ENCODE data around the gene CCDC85C. TPM values are rescaled to one million over a fixed set of nuclear protein-coding genes. Genes with fewer than 3 reads are reported as not detected.
A peak's percentile ranks its signal among the peaks of the same experiment; 100 is the strongest.

CCDC85C gene
- total RNA-seq, 1 donor from 2014 or later = 7.0 TPM

DNA sequence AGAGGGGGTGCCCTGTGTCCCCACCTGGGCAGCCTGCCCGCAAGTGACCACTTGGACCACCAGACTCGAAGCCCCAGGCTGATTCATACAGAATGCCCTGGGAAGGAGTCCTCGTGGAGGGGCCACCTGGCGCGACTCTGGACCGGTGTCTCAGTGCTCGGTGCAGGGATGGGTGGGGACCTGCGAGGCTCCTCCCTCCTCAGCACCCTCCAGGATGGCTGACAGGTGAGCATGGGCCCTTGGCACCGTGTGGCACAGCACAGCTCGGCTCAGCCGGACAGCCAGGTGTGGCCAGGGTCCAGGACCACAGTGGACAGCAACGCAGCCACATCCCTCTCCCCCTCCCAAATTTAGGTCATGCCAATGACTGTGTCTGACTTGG lies 78.3 kb downstream of the CCDC85C start:
- no peaks in the 10 kb centered on the region for H3K9me3 Mint-ChIP-seq (ENCODE audit: low read depth)

DNA sequence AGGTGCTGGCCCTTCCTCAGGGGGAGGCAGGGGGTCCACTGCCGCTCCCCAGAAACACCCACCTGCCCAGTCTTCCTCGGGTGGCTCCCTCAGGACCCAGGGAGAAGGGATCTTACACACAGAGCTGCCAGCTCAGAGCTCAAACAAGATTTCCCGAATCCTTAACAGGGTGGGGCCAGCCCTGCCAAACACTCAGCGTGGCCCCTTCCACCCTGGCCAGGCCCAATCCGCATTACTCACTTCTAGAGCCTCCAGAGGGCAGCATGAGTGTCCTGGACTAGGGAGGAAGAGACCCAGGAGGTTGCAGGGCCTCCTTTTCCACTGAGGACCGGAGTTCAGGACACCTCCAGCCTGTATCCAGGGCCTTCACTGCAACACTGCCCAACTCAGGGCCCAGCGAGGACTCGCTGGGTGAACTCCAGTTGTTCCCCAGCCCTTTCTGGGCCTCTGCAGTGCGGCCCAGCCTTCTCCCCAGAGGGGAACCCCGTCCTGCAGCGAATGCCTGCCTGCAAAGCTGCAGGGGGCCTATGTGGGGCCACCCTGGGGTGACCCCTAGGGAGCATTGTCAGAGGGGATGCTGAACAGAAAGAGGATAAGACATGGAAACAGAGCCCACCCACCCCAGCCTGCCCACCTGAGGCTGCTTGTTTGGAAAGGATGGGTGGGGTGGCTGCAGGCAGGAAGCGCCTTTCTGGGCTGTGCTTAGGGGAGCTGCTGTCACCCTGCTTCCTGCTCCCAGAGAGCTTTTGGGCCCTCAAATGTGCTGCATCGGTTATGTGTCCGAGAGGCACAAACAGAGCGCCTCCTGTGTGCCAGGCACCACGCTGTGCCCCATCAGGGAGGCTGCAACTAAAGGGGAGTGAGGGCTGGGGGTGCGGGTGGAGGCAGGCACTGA lies 79.0 kb downstream of the CCDC85C start:
- no peaks in the 10 kb centered on the region for H3K36me3 Mint-ChIP-seq (ENCODE audit: low read depth)
- DNase-seq (ENCODE audit: low spot score) = peak; percentile 57
- H3K4me1 Mint-ChIP-seq (ENCODE audit: low read depth) = peaks cover 26% of the 10 kb centered on the region
- H3K27me3 Mint-ChIP-seq (ENCODE audit: low read depth) = no peaks in the 10 kb centered on the region
- no peaks in the 10 kb centered on the region for H3K9me3 Mint-ChIP-seq (ENCODE audit: low read depth)
- H3K4me3 Mint-ChIP-seq (ENCODE audit: unreplicated experiment) = no peak overlapping the region
- TF ChIP-seq, protein P1, sequence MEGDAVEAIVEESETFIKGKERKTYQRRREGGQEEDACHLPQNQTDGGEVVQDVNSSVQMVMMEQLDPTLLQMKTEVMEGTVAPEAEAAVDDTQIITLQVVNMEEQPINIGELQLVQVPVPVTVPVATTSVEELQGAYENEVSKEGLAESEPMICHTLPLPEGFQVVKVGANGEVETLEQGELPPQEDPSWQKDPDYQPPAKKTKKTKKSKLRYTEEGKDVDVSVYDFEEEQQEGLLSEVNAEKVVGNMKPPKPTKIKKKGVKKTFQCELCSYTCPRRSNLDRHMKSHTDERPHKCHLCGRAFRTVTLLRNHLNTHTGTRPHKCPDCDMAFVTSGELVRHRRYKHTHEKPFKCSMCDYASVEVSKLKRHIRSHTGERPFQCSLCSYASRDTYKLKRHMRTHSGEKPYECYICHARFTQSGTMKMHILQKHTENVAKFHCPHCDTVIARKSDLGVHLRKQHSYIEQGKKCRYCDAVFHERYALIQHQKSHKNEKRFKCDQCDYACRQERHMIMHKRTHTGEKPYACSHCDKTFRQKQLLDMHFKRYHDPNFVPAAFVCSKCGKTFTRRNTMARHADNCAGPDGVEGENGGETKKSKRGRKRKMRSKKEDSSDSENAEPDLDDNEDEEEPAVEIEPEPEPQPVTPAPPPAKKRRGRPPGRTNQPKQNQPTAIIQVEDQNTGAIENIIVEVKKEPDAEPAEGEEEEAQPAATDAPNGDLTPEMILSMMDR (IDR thresholded peaks at IDR 0.05) = peak; percentile 71
- no peak overlapping the region for H3K27ac Mint-ChIP-seq (ENCODE audit: unreplicated experiment)

More for the DNA sequence above, 78.3 kb downstream of the CCDC85C start:
- H3K36me3 Mint-ChIP-seq (ENCODE audit: low read depth) = no peaks in the 10 kb centered on the region
- peaks cover 32% of the 10 kb centered on the region for H3K4me1 Mint-ChIP-seq (ENCODE audit: low read depth)
- DNase-seq (ENCODE audit: low spot score) = no peak
- no peak overlapping the region for H3K27ac Mint-ChIP-seq (ENCODE audit: unreplicated experiment)
- TF ChIP-seq, protein P1 (IDR thresholded peaks at IDR 0.05) = no peak
- no peaks in the 10 kb centered on the region for H3K27me3 Mint-ChIP-seq (ENCODE audit: low read depth)
- H3K4me3 Mint-ChIP-seq (ENCODE audit: unreplicated experiment) = no peak overlapping the region

DNA sequence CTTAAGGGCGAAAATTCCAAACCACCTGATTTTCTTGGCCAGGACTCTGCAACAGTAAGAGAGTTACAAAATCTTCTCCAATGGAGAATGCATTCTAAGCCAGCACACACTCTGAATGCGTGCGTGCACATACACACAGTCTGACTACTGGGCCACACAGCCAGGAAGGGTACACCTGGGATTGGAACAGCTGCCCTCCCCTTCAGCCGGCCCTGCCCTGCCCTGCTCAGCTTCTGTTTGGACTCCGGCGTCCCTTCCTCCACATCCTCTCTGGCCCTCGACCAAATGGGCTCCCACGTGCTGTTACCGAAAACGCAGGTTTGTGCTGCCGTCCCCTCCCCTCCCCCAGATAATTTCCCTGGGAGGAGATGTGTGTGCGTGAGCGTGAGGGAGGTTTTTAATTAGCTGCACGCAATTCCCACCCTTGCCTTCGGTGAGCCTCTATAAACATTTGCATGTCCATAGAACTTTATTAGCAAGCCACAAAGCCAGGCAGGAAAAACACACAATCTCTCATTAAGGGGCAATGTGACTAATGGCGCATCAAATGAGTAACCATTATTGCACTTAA lies 79.8 kb downstream of the CCDC85C start:
- TF ChIP-seq, protein P1 (IDR thresholded peaks at IDR 0.05) = no peak
- Mint-ChIP-seq H3K4me1 (ENCODE audit: low read depth) (peaks cover 24% of the 10 kb centered on the region), H3K27me3 (ENCODE audit: low read depth) (no peaks in the 10 kb centered on the region), H3K9me3 (ENCODE audit: low read depth) (no peaks in the 10 kb centered on the region), H3K4me3 (ENCODE audit: unreplicated experiment) (no peak overlapping the region), H3K36me3 (ENCODE audit: low read depth) (no peaks in the 10 kb centered on the region), H3K27ac (ENCODE audit: unreplicated experiment) (no peak overlapping the region)
- peak; percentile 60 for DNase-seq (ENCODE audit: low spot score)

DNA sequence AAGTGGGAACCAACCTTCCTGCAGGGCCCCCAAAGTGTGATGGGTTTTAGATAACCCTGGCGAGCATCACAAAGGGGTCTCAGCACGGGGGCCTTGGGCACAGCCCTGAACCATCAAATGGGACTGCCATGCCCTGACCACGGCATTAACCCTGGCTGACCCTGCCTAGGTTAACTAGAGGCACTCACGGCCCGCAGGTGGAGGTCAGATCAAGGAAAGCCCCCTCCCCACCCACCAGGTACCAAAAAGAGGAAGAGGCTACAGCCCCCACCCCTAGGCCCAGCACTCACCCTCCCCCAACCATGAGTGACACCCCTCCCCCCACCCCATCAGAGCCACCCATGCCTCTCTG lies 80.3 kb downstream of the CCDC85C start:
- TF ChIP-seq, protein P1 (IDR thresholded peaks at IDR 0.05) = no peak
- Mint-ChIP-seq H3K9me3 (ENCODE audit: low read depth) (no peaks in the 10 kb centered on the region), H3K27me3 (ENCODE audit: low read depth) (no peaks in the 10 kb centered on the region), H3K4me1 (ENCODE audit: low read depth) (peaks cover 24% of the 10 kb centered on the region), H3K36me3 (ENCODE audit: low read depth) (no peaks in the 10 kb centered on the region), H3K27ac (ENCODE audit: unreplicated experiment) (no peak overlapping the region), H3K4me3 (ENCODE audit: unreplicated experiment) (no peak overlapping the region)
- DNase-seq (ENCODE audit: low spot score) = peak; percentile 59

DNA sequence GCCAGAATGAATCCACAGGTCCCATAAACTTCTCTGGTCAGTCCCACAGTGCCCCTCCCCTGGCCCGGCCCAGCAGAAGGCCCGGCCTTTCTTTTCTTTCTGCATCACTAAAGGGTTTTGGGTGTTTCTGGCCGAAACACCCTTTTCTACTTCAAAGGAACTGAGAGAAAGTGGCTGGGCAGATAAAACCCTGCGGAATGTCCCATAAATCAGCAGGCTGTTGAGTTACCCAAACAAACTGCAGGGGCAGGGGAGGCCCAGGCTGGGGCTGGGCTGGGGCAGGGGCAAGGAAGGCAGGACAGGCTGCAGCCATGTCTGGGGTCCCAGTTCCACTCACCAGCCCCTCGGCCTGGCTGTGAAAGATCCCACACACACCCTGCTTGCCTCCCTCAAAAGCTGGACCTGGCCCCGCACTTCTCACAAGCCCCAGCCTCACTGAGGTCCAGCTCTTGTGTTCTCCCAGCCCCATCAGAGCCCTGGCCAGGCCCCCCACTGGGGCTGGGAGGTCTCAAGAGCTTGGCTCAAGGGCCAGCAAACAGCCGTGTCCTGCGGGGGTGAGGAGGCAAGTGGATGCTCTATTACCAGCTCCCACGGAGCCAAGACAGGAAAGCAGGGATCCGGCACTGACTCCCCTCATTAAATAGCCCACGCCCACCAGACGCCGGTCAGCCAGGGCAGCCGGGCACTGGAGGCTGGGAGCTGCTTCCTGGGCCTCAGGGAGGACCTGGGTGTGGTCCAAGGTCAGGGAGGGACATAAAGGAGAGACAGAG lies 80.9 kb downstream of the CCDC85C start:
- H3K36me3 Mint-ChIP-seq (ENCODE audit: low read depth) = no peaks in the 10 kb centered on the region
- H3K4me3 Mint-ChIP-seq (ENCODE audit: unreplicated experiment) = no peak overlapping the region
- peaks cover 24% of the 10 kb centered on the region for H3K4me1 Mint-ChIP-seq (ENCODE audit: low read depth)
- H3K9me3 Mint-ChIP-seq (ENCODE audit: low read depth) = no peaks in the 10 kb centered on the region
- H3K27me3 Mint-ChIP-seq (ENCODE audit: low read depth) = no peaks in the 10 kb centered on the region
- peak; percentile 77 for DNase-seq (ENCODE audit: low spot score)
- peak overlapping the region; percentile 57 for H3K27ac Mint-ChIP-seq (ENCODE audit: unreplicated experiment)
- TF ChIP-seq, protein P1 (IDR thresholded peaks at IDR 0.05) = no peak

All from chondrocyte (in vitro differentiated cells).